GM12878 (cell line): ENCODE results near the gene KCTD17. TPM values are rescaled to one million over a fixed set of nuclear protein-coding genes. Genes with fewer than 3 reads are reported as not detected.

ENCODE experiments used
- ATAC-seq: fragments of 200-7000 bp; cut with Tn5 transposase; 3 replicates; pipeline ENCODE4 v1.9.1; 2020; ENCODE audit warnings: mild to moderate bottlenecking, moderate library complexity
- BruUV-seq: library from RNA; stranded (reverse); fragments of 400-500 nt; replicated peaks from 2 replicates; lab custom pipeline; 2021; lab: Mats Ljungman, UMichigan
- CTCF ChIA-PET: fragments of 300-600 bp; sonication (Branson Sonifier 250); formaldehyde crosslinking; extraction: SDS; loops from one replicate; lab custom pipeline; 2021; ENCODE audit warnings: inconsistent platforms; lab: Yijun Ruan, JAX
- POLR2A ChIA-PET: fragments of 350-600 bp; formaldehyde crosslinking; extraction: SDS; loops from one replicate; lab custom pipeline; 2021; ENCODE audit warnings: inconsistent platforms; lab: Charles Lee
- RAD21 ChIA-PET: fragments of 300-600 bp; sonication (Branson Sonifier 250); formaldehyde crosslinking; loops from one replicate; lab custom pipeline; 2023; ENCODE audit warnings: antibody characterized with exemption; ENCODE audit not compliant: unreplicated experiment; lab: Charles Lee
- SMC1A ChIA-PET: fragments of 300-600 bp; sonication (Branson Sonifier 250); formaldehyde crosslinking; loops from one replicate; lab custom pipeline; 2023; ENCODE audit not compliant: unreplicated experiment, uncharacterized antibody; lab: Charles Lee
- DNase-seq: peaks from one replicate; pipeline ENCODE4 v3.0.0-alpha.2; 2011; ENCODE audit warnings: low read depth, low spot score
- FAIRE-seq: peaks from 3 replicates; lab custom pipeline; 2011; peaks lifted over from hg19 to GRCh38; lab: Jason Lieb, UNC
- H2AFZ ChIP-seq: 2 replicates; pipeline ENCODE4 v1.6.0; 2011; ENCODE audit warnings: low read depth, low read length, control low read depth; ENCODE audit not compliant: control insufficient read depth
- H3K27ac ChIP-seq: 2 replicates; pipeline ENCODE4 v1.5.1; 2011; ENCODE audit warnings: control low read depth; ENCODE audit not compliant: control insufficient read depth, insufficient read depth
- H3K27me3 ChIP-seq, 2 experiments: replicated peaks in 1 of 2; 2 replicates each; pipeline versions ENCODE4 v1.6.0 to v1.6.1; 2011; ENCODE audit warnings: low read length in 1 of 2; ENCODE audit not compliant: control insufficient read depth in 2 of 2, insufficient read depth in 2 of 2
- H3K36me3 ChIP-seq, 2 experiments: 2 replicates each; pipeline ENCODE4 v1.5.1; 2011; ENCODE audit warnings: low read length in 1 of 2; ENCODE audit not compliant: control insufficient read depth in 2 of 2, insufficient read depth in 2 of 2
- H3K4me1 ChIP-seq: 2 replicates; pipeline ENCODE4 v1.6.1; 2011; ENCODE audit warnings: mild to moderate bottlenecking, low read length, moderate library complexity, mixed read lengths; ENCODE audit not compliant: control insufficient read depth, insufficient read depth
- H3K4me2 ChIP-seq: 2 replicates; pipeline ENCODE4 v1.6.0; 2011; ENCODE audit warnings: control low read depth; ENCODE audit not compliant: control insufficient read depth, insufficient read depth
- H3K4me3 ChIP-seq: fragments of 200-600 bp; sonication (generic); 2 replicates; pipeline ENCODE4 v1.5.1; 2016
- H3K79me2 ChIP-seq: 2 replicates; pipeline ENCODE4 v1.6.0; 2011; ENCODE audit warnings: low read length; ENCODE audit not compliant: control insufficient read depth, insufficient read depth
- H3K9ac ChIP-seq: 2 replicates; pipeline ENCODE4 v1.8.0; 2011; ENCODE audit warnings: low read length, control low read depth, mixed read lengths; ENCODE audit not compliant: control insufficient read depth, insufficient read depth
- H3K9me3 ChIP-seq: replicated peaks from 3 replicates; pipeline ENCODE4 v1.5.1; 2011; ENCODE audit warnings: mild to moderate bottlenecking, low read length; ENCODE audit not compliant: control insufficient read depth, insufficient read depth
- H4K20me1 ChIP-seq: 2 replicates; pipeline ENCODE4 v1.6.0; 2011; ENCODE audit not compliant: control insufficient read depth, insufficient read depth
- CBX3 ChIP-seq: fragments of 200-600 bp; sonication (generic); IDR thresholded peaks from 2 replicates; pipeline ENCODE4 v1.6.1; 2016; ENCODE audit warnings: low read depth, borderline replicate concordance
- EP300 ChIP-seq, 2 experiments: fragments of 150-350 bp in 1 of 2; IDR thresholded peaks; 2 replicates each; pipeline ENCODE4 v1.6.1; 2011 to 2012; ENCODE audit warnings: low read depth in 2 of 2, low read length in 2 of 2, borderline replicate concordance in 1 of 2, improper control_type of control experiment in 1 of 2, inconsistent platforms in 1 of 2; ENCODE audit not compliant: control insufficient read depth in 1 of 2
- ETV6 ChIP-seq, 2 experiments: fragments of 450-650 bp in 1 of 2; IDR thresholded peaks in 1 of 2; conservative IDR thresholded peaks in 1 of 2; 2 replicates each; pipeline ENCODE4 v1.6.1; 2014; ENCODE audit warnings: antibody characterized with exemption in 1 of 2, borderline replicate concordance in 1 of 2, low read depth in 1 of 2, mild to moderate bottlenecking in 1 of 2, moderate library complexity in 1 of 2
- HCFC1 ChIP-seq: fragments of 150-350 bp; IDR thresholded peaks from 2 replicates; pipeline ENCODE4 v1.6.1; 2014; ENCODE audit warnings: low read length
- LARP7 ChIP-seq: fragments of 450-650 bp; IDR thresholded peaks from 2 replicates; pipeline ENCODE4 v1.6.1; 2017; ENCODE audit warnings: mild to moderate bottlenecking
- POU2F2 ChIP-seq: IDR thresholded peaks from 3 replicates; pipeline ENCODE4 v1.6.1; 2011; ENCODE audit warnings: low read depth, mild to moderate bottlenecking, low read length, borderline replicate concordance
- SMC3 ChIP-seq: IDR thresholded peaks from 2 replicates; pipeline ENCODE4 v1.6.1; 2011; ENCODE audit warnings: low read length, improper control_type of control experiment, borderline replicate concordance
- WGBS: methylation state at CpG from one replicate; pipeline ENCODE4 v1.1.6; 2016; ENCODE audit warnings: low lambda C conversion rate; ENCODE audit not compliant: insufficient replicate concordance, insufficient coverage; ENCODE audit errors: missing lambda C conversion rate; 5-methylcytosine and 5-hydroxymethylcytosine counted together
- in situ Hi-C: fragments of 300-500 bp; cut with MboI; formaldehyde crosslinking; loops from 9 replicates; pipeline ENCODE4 v1.14.3; 2018; ENCODE audit warnings: mixed read lengths
- intact Hi-C: fragments of 100-400 bp; cut with micrococcal nuclease; formaldehyde crosslinking; loops from one replicate; pipeline ENCODE4 v1.14.2; 2022; ENCODE audit not compliant: unreplicated experiment
- polyA plus RNA-seq, 11 experiments: library from polyadenylated mRNA; depleted of rRNA in 4 of 11; unstranded in 6 of 11; stranded (reverse) in 5 of 11; fragments of >200 nt; fragmentation: Nextera tagmentation in 4 of 11; fragmentation: Illumina TruSeq in 1 of 11; extraction: Ambion mirVana in 4 of 11; extraction: Trizol in 1 of 11; gene quantifications; 1 replicate in 1 of 11; 2 replicates in 10 of 11; pipeline versions ENCODE4 v1.2.1 to v1.2.3, GENCODE V29; 2011 to 2016; ENCODE audit warnings: inconsistent platforms in 2 of 11, missing spikeins in 2 of 11, low read depth in 1 of 11
- total RNA-seq, 4 experiments: library from RNA; depleted of rRNA in 3 of 4; stranded (reverse); fragments of >200 nt in 3 of 4; fragmentation: Illumina TruSeq in 1 of 4; extraction: Trizol in 1 of 4; gene quantifications; 2 replicates each; pipeline versions ENCODE4 v1.2.1 to v1.2.3, GENCODE V29; 2013 to 2021
- TF ChIP-seq, protein P1 (sequence below): IDR thresholded peaks from 2 replicates; pipeline ENCODE4 v1.6.1; 2012; ENCODE audit warnings: low read length, inconsistent platforms
- TF ChIP-seq, protein P2 (sequence below): fragments of 450-650 bp; IDR thresholded peaks from 2 replicates; pipeline ENCODE4 v1.6.1; 2014; ENCODE audit warnings: mild to moderate bottlenecking
- TF ChIP-seq, protein P3 (sequence below): IDR thresholded peaks from 2 replicates; pipeline ENCODE4 v1.6.1; 2011; ENCODE audit warnings: low read depth, low read length, improper control_type of control experiment, borderline replicate concordance
- TF ChIP-seq, protein P4 (sequence below): fragments of 450-650 bp; IDR thresholded peaks from 2 replicates; pipeline ENCODE4 v1.6.1; 2017; ENCODE audit warnings: borderline replicate concordance

Gene KCTD17
- total and polyA plus RNA-seq, 10 of the 15 experiments (the other 5 are each of a cell fraction or from before 2014, with no cell fraction given): 0.16 to 18.4 (median 10.1) TPM; not detected in 1

DNA sequence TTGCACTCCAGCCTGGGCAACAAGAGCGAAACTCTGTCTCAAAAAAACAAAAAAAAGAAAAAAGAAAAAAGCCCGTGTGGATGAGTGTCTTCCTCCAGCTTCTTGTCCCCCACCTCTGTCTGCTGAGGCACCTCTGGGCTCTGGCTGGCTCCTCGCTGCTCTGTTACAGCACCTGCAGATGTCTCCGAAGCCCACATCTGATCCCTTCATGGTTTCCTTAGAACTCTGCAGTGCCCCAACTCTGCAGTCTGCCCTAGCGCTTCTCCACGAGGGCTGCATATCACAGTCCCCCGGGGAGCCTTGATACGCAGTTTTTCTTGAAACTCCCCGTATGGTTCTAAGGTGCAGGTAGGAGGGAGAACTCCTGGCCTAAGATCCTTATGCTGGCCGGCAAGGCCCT lies 15.9 kb downstream of the KCTD17 start (continued):
- TF ChIP-seq, protein P1, sequence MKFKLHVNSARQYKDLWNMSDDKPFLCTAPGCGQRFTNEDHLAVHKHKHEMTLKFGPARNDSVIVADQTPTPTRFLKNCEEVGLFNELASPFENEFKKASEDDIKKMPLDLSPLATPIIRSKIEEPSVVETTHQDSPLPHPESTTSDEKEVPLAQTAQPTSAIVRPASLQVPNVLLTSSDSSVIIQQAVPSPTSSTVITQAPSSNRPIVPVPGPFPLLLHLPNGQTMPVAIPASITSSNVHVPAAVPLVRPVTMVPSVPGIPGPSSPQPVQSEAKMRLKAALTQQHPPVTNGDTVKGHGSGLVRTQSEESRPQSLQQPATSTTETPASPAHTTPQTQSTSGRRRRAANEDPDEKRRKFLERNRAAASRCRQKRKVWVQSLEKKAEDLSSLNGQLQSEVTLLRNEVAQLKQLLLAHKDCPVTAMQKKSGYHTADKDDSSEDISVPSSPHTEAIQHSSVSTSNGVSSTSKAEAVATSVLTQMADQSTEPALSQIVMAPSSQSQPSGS: no peak
- TF ChIP-seq POU2F2 (no peak), CBX3 (no peak)

DNA sequence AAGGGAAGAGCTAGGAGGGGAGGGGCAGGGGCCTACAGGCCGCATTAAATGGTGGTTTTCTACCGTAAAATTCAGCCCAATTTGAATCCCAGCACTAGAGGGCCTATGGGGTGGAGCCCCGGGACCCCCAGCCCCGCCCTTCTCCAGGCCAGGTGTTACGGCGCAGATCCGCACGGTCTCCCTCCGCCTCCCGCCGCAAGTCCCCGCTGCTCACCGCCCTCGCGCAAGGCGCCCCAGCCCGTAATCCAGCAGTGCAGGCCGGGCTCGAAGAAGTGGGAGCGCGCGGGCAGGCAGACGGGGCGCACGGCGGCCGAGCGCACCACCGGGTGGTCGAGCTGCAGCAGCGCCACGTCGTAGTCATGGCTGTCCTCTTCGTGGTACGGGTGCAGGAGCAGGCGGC lies 17.3 kb downstream of the KCTD17 start:
- RAD21 ChIA-PET: no interaction called here
- SMC1A ChIA-PET: no interaction called here
- in situ Hi-C loops: no loop called here
- H3K27me3 ChIP-seq: peaks cover 3 to 5% of the 10 kb centered on the region in 2 experiments; a peak in 3 of 4 replicates
- FAIRE-seq (no peak), ATAC-seq (no peak; the same call in 2 of the 3 replicates)
- POLR2A ChIA-PET: no interaction called here
- TF ChIP-seq SMC3 (no peak), HCFC1 (no peak), ETV6 (conservative IDR thresholded peaks at IDR 0.05 in 1 of 2, IDR thresholded peaks at IDR 0.05 in 1 of 2; ENCODE audit: borderline replicate concordance in 1 of 2, low read depth in 1 of 2) (no peak), EP300 (IDR thresholded peaks at IDR 0.05; ENCODE audit: borderline replicate concordance in 1 of 2, control insufficient read depth in 1 of 2, low read depth in 2 of 2, low read length in 2 of 2) (no peak), LARP7 (no peak)
- TF ChIP-seq, protein P2, sequence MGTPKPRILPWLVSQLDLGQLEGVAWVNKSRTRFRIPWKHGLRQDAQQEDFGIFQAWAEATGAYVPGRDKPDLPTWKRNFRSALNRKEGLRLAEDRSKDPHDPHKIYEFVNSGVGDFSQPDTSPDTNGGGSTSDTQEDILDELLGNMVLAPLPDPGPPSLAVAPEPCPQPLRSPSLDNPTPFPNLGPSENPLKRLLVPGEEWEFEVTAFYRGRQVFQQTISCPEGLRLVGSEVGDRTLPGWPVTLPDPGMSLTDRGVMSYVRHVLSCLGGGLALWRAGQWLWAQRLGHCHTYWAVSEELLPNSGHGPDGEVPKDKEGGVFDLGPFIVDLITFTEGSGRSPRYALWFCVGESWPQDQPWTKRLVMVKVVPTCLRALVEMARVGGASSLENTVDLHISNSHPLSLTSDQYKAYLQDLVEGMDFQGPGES: no peak
- TF ChIP-seq, protein P3, sequence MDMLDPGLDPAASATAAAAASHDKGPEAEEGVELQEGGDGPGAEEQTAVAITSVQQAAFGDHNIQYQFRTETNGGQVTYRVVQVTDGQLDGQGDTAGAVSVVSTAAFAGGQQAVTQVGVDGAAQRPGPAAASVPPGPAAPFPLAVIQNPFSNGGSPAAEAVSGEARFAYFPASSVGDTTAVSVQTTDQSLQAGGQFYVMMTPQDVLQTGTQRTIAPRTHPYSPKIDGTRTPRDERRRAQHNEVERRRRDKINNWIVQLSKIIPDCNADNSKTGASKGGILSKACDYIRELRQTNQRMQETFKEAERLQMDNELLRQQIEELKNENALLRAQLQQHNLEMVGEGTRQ: no peak
- TF ChIP-seq, protein P4, sequence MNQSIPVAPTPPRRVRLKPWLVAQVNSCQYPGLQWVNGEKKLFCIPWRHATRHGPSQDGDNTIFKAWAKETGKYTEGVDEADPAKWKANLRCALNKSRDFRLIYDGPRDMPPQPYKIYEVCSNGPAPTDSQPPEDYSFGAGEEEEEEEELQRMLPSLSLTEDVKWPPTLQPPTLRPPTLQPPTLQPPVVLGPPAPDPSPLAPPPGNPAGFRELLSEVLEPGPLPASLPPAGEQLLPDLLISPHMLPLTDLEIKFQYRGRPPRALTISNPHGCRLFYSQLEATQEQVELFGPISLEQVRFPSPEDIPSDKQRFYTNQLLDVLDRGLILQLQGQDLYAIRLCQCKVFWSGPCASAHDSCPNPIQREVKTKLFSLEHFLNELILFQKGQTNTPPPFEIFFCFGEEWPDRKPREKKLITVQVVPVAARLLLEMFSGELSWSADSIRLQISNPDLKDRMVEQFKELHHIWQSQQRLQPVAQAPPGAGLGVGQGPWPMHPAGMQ: no peak
- TF ChIP-seq, all 136 proteins: peak for 0
- Histone ChIP-seq H3K9me3 (no peaks in the 10 kb centered on the region), H3K9ac (no peak overlapping the region), H3K79me2 (no peaks in the 10 kb centered on the region), H4K20me1 (no peaks in the 10 kb centered on the region), H3K4me2 (no peak overlapping the region), H3K4me1 (no peaks in the 10 kb centered on the region), H3K4me3 (no peak overlapping the region), H3K27ac (no peak overlapping the region), H3K36me3 (no peaks in the 10 kb centered on the region), H2AFZ (no peak overlapping the region)
- BruUV-seq: no TSS peak
- DNase-seq: no peak
- CTCF ChIA-PET: no interaction called here
- WGBS: 21% methylated on average over 16 of the region's 36 CpGs
- intact Hi-C loops: no loop called here
